Gastroesophageal sphincter (tissue), 4 donors: Measurements from ENCODE around the gene USP11. TPM values are rescaled to one million over a fixed set of nuclear protein-coding genes. Genes with fewer than 3 reads are reported as not detected.

ENCODE experiments used
- ATAC-seq: fragments of 150-250 bp; one replicate; pipeline ENCODE4 v1.9.1; 2016; ENCODE audit warnings: mild to moderate bottlenecking, moderate library complexity
- H3K27ac ChIP-seq, 4 donors: fragments of 200-600 bp; sonication (generic) in 3 of 4; 1 replicate in 3 of 4; 2 replicates in 1 of 4; pipeline ENCODE4 v1.5.1; 2016 to 2019
- H3K27me3 ChIP-seq: fragments of 200-600 bp; sonication (generic); one replicate; pipeline ENCODE4 v1.5.1; 2019
- H3K36me3 ChIP-seq, 2 donors: fragments of 200-600 bp; sonication (generic); one replicate each; pipeline ENCODE4 v1.5.1; 2019; ENCODE audit warnings: control low read depth in 1 of 2
- H3K4me1 ChIP-seq, 3 donors: fragments of 200-600 bp; sonication (generic); 1 replicate in 2 of 3; 2 replicates in 1 of 3; pipeline ENCODE4 v1.5.1; 2016 to 2019; ENCODE audit warnings: control low read depth in 2 of 3
- H3K4me3 ChIP-seq, 2 donors: fragments of 200-600 bp; sonication (generic); one replicate each; pipeline ENCODE4 v1.5.1; 2019; ENCODE audit warnings: mild to moderate bottlenecking in 1 of 2, moderate library complexity in 1 of 2
- H3K9me3 ChIP-seq, 3 donors: fragments of 200-600 bp; sonication (generic); one replicate each; pipeline ENCODE4 v1.5.1; 2017 to 2019; ENCODE audit warnings: control low read depth in 2 of 3
- EP300 ChIP-seq: sonication (generic); formaldehyde crosslinking; IDR thresholded peaks from one replicate; pipeline ENCODE4 v1.6.1; 2017; ENCODE audit warnings: antibody characterized with exemption, mild to moderate bottlenecking
- POLR2A ChIP-seq, 2 donors: fragments of 450-650 bp; IDR thresholded peaks; one replicate each; pipeline ENCODE4 v1.6.1; 2017; ENCODE audit warnings: antibody characterized with exemption in 2 of 2, mild to moderate bottlenecking in 2 of 2, moderate library complexity in 1 of 2
- POLR2AphosphoS5 ChIP-seq: sonication (generic); formaldehyde crosslinking; IDR thresholded peaks from one replicate; pipeline ENCODE4 v1.6.1; 2017; ENCODE audit warnings: antibody characterized with exemption
- WGBS, 2 donors: methylation state at CpG; one replicate each; pipeline ENCODE4 v1.1.5; 2018; ENCODE audit warnings: low coverage in 1 of 2; 5-methylcytosine and 5-hydroxymethylcytosine counted together
- total RNA-seq, 4 donors: library from RNA; depleted of rRNA; stranded (reverse); fragments of >200 nt; gene quantifications; one replicate each; pipeline ENCODE4 v1.1.0, GENCODE V29; 2016
- TF ChIP-seq, protein P1 (sequence below), 4 experiments: fragments of 200-600 bp in 2 of 4; fragments of 450-650 bp in 2 of 4; sonication (generic) in 1 of 4; IDR thresholded peaks; one replicate each; pipeline ENCODE4 v1.5.1; 2017 to 2019; ENCODE audit warnings: antibody characterized with exemption in 4 of 4, mild to moderate bottlenecking in 2 of 4, moderate library complexity in 2 of 4

Gene USP11
- total RNA-seq, 4 donors from 2014 or later = 26.9 to 64.6 (median 40.7) TPM

GRCh38 chrX:47215291-47215900 lies 17.4 kb upstream of the USP11 start:
- Histone ChIP-seq H3K4me1 (peaks cover 0 to 24% (median 18%) of the 10 kb centered on the region in 3 donors), H3K36me3 (peaks cover 0 to 60% of the 10 kb centered on the region in 2 donors), H3K27ac (peak overlapping the region in 3 of 4 donors; percentile 93 to 98 (median 94)), H3K9me3 (no peaks in the 10 kb centered on the region), H3K4me3 (no peak overlapping the region), H3K27me3 (no peaks in the 10 kb centered on the region)
- WGBS, 2 donors = 70 to 74% methylated on average over 2 to 6 of the region's 12 CpGs
- no peak for ATAC-seq
- TF ChIP-seq POLR2AphosphoS5 = no peak
- no peak for TF ChIP-seq POLR2A (IDR thresholded peaks at IDR 0.05)
- TF ChIP-seq, protein P1, sequence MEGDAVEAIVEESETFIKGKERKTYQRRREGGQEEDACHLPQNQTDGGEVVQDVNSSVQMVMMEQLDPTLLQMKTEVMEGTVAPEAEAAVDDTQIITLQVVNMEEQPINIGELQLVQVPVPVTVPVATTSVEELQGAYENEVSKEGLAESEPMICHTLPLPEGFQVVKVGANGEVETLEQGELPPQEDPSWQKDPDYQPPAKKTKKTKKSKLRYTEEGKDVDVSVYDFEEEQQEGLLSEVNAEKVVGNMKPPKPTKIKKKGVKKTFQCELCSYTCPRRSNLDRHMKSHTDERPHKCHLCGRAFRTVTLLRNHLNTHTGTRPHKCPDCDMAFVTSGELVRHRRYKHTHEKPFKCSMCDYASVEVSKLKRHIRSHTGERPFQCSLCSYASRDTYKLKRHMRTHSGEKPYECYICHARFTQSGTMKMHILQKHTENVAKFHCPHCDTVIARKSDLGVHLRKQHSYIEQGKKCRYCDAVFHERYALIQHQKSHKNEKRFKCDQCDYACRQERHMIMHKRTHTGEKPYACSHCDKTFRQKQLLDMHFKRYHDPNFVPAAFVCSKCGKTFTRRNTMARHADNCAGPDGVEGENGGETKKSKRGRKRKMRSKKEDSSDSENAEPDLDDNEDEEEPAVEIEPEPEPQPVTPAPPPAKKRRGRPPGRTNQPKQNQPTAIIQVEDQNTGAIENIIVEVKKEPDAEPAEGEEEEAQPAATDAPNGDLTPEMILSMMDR (IDR thresholded peaks at IDR 0.05) = no peak
- no peak for TF ChIP-seq EP300

DNA sequence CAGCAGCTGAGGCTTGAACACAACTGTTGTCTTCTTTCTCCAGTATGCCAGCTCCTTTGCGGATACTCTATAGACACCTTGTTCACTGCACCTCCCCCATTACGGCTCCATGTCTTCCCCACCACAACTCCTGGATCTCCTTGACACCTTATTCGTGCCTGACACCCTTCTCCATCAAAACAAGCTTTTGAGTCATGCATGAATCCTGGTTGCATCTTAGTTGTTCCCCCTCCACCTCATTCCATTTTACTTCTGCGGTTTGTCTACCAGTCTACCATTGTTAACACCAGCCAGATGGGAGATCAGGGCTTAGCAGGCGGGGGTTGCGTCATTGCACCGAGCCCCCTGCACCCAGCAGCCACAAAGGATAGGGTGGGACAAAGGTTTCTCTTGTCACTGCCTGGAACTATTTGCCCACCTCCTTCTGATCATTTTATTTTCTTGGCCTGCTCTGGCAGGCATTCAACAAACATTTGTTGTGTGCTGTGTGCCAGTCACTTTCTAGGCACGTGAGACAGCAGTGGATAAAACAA lies 16.4 kb upstream of the USP11 start:
- 78 to 100% methylated on average over 2 to 7 of the region's 8 CpGs for WGBS, 2 donors
- no peak overlapping the region for H3K4me3 ChIP-seq
- no peaks in the 10 kb centered on the region for H3K27me3 ChIP-seq
- no peaks in the 10 kb centered on the region for H3K9me3 ChIP-seq
- H3K27ac ChIP-seq = peak overlapping the region; percentile 88 to 98 (median 94)
- TF ChIP-seq EP300 (no peak), POLR2A (IDR thresholded peaks at IDR 0.05) (no peak), POLR2AphosphoS5 (no peak)
- ATAC-seq = no peak
- peaks cover 0 to 35% (median 21%) of the 10 kb centered on the region in 3 donors for H3K4me1 ChIP-seq
- peaks cover 0 to 50% of the 10 kb centered on the region in 2 donors for H3K36me3 ChIP-seq

GRCh38 chrX:47217121-47217851 lies 15.5 kb upstream of the USP11 start:
- Histone ChIP-seq H3K27me3 (no peaks in the 10 kb centered on the region), H3K27ac (peak overlapping the region; percentile 88 to 98 (median 94)), H3K4me3 (peak overlapping the region in 1 of 2 donors; percentile 87), H3K9me3 (no peaks in the 10 kb centered on the region), H3K4me1 (peaks cover 0 to 41% (median 21%) of the 10 kb centered on the region in 3 donors), H3K36me3 (peaks cover 0 to 41% of the 10 kb centered on the region in 2 donors)
- TF ChIP-seq POLR2A (IDR thresholded peaks at IDR 0.05) (peak in 1 of 2 donors; percentile 18), POLR2AphosphoS5 (no peak), EP300 (no peak)
- TF ChIP-seq, protein P1 (IDR thresholded peaks at IDR 0.05) = no peak
- WGBS, 2 donors = 0 to 15% methylated on average over 13 to 14 of the region's 22 CpGs
- peak; percentile 13 for ATAC-seq

DNA sequence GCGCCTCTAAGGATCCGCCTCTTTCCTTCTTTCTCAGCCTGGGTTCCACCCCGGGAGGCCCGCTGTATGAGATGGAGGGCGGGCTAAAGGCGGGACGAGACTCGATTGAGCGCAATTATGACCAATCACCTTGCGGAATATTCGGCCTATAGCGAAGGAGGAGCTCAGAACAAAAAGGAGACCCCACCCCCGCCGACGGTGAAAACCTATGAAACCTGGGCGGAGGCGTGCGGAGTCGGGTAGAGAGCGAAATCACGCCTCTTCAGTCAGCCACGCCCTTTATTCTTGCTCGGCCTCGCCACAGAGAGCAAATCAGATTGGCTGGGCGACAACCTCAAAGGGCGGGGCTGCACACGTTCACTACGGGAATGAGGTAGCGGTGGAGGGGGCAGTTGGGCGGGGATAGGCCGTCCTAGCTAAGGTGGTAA lies 14.9 kb upstream of the USP11 start:
- H3K9me3 ChIP-seq = no peaks in the 10 kb centered on the region
- ATAC-seq = peak; percentile 91
- H3K27ac ChIP-seq = peak overlapping the region; percentile 93 to 100 (median 96)
- H3K4me1 ChIP-seq = peaks cover 0 to 41% (median 21%) of the 10 kb centered on the region in 3 donors
- peaks cover 0 to 36% of the 10 kb centered on the region in 2 donors for H3K36me3 ChIP-seq
- no peaks in the 10 kb centered on the region for H3K27me3 ChIP-seq
- TF ChIP-seq POLR2A (IDR thresholded peaks at IDR 0.05) (no peak), EP300 (no peak), POLR2AphosphoS5 (no peak)
- TF ChIP-seq, protein P1 (IDR thresholded peaks at IDR 0.05) = no peak
- peak overlapping the region; percentile 87 to 99 for H3K4me3 ChIP-seq
- 0% methylated on average over 9 of the region's 31 CpGs; no CpG with 5 or more reads in 1 of the 2 donors for WGBS, 2 donors

DNA sequence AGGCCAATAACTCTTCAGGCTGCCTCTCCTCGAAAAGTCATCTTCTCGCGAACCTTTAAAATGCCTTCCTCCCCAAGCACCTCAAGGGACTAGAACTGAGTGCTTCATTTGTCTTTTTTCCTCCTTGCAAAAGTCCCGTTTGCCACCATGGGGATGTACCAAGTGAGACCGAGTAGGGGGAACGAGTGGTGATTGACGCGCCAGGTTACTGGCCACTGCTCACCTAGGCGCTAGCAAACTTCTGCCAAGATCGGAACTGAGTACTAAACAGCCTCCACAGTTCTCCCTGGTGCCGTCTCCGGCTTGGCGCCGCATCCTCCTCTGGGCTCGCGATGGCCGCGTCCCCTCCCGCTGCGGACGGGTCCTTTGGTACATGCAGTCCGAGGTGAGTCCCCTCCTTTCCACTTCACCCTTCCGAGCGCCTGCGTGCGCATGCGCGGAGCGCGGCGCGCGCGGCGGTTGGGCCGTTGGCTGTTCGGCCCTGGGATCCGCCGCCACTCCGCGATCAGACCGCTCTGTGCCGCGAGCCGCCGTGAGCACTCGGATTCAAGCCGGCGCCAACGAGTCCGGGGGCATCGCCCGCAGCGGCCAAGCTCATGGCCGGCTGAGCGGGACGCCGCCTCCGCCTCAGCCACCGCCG lies 14.4 kb upstream of the USP11 start, which contains the start of gene CDK16:
CDK16 (plus strand) TSS at position 402 of the 640 bp plus-strand sequence. CDS start 4,877 bp downstream, outside the sequence.
- H3K4me1 ChIP-seq = peaks cover 0 to 41% (median 21%) of the 10 kb centered on the region in 3 donors
- peak within 1 kb of the TSS; percentile 87 to 99 for H3K4me3 ChIP-seq
- H3K9me3 ChIP-seq = no peaks in the 10 kb centered on the region
- no peaks in the 10 kb centered on the region for H3K27me3 ChIP-seq
- 12% methylated on average over 5 of the region's 61 CpGs; no CpG with 5 or more reads in 1 of the 2 donors for WGBS, 2 donors
- ATAC-seq = peak; percentile 77
- H3K27ac ChIP-seq = peak within 1 kb of the TSS; percentile 93 to 100 (median 96)
- TF ChIP-seq, protein P1 (IDR thresholded peaks at IDR 0.05) = no peak
- TF ChIP-seq POLR2AphosphoS5 (peak; percentile 82), EP300 (no peak), POLR2A (IDR thresholded peaks at IDR 0.05) (peak; percentile 84 to 87)
- H3K36me3 ChIP-seq = peaks cover 0 to 35% of the 10 kb centered on the region in 2 donors
